ENCODE results near the gene C16orf82. TPM values are rescaled to one million over a fixed set of nuclear protein-coding genes. Genes with fewer than 3 reads are reported as not detected.
"Not testable (repeated sequence)": the region's sequence is repeated elsewhere in the genome, so short reads cannot be mapped to it uniquely, and the experiment has no call there.

The C16orf82 gene
- polyA plus RNA-seq, 3 donors, result not detected

DNA sequence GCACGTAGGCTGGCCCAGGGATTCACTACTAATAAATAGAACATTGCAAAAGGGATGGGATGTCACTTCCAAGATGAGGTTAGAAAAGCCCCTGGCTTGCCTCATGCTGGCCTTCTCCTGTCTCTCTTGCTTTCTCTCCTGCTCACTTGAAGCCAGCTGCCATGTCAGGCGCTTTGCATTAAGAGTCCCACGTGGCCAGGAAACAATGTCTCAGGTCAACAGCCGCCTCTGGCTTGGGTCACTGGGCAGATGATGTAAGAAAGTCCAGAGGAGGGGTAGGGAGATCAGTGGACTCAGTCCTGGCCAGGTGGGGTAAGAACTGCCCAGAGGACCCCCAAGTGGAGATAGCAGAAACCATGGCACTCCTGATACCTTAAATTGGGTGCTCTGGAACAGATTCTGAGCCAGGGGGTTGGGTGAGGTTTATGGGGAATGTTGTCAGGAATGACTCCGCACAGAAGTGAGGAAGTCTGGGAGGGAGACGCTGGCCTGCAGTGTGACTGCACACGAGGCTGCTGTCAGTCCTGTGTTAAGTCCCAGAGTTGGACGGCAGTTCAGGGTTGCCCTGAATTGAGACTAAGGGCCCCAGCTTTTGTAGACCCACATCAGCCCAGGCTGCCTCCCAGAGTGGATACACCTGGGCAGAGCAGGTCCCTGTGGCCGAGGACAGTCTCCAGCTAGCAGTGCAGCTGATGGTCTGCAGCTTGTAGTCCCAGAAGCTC, 17.7 kb downstream of the C16orf82 start:
- no peak overlapping the region for H3K27ac ChIP-seq (ENCODE audit: low read depth, low read length)
- WGBS, 3 donors, result 39 to 59% (median 58%) methylated on average over 9 of the region's 9 CpGs

DNA sequence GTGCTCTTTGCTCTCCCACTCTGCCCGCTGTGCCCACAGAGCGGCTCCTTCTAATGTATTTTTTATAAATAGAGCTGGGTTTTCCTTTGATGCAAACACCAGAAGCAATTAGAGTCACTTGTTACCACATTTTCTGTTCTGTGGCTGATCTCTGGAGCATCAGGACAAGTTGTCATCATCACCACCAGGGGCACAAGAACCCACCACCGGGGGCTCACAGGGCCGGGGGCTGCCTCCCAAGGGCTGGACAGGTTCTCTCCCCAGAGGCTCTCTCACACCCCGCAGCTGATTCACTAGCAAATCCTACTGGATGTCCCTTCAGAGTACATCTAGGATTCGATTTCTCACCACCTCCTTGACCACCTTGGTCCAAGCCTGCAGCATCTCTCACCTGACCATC, 18.5 kb downstream of the C16orf82 start:
- 57 to 74% (median 73%) methylated on average over 6 of the region's 6 CpGs for WGBS, 3 donors
- no peak overlapping the region for H3K27ac ChIP-seq (ENCODE audit: low read depth, low read length)

DNA sequence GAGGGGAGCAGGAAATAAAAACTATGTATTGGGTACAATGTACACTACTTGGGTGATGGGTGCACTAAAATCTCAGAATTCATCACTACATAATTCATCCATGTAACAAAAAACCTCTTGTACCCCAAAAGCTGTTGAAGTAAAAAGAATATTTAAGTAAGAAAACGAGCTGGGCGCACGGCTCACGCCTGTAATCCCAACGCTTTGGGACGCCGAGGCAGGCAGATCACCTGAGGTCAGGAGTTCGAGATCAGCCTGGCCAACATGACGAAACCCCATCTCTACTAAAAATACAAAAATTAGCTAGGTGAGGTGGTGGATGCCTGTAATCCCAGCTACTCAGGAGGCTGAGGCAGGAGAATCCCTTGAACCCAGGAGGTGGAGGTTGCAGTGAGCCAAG, 19.3 kb downstream of the C16orf82 start:
- whole genome bisulfite sequencing, 3 donors, result 87 to 96% (median 95%) methylated on average over 9 of the region's 9 CpGs
- not testable (repeated sequence) for H3K27ac ChIP-seq (ENCODE audit: low read depth, low read length)

DNA sequence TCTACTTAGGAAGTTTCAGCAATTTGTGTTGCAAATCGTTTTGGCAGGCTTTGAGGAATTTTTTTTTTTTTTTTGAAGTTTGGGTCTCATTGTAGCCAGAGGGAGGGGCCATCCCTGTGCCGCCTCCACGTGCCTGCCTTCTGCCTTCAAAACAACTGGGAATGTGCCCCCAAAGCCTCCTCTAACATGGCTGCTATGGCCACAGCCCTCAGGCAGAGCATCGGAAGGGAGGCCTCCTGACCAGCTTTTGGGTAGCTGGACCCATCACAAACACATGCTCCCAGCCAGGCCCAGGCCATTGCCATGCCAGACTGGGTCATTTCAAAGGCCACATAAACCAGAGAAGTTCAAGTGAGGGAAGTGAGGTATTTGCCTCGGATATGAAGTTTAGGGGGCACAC, 21.5 kb downstream of the C16orf82 start:
- H3K27ac ChIP-seq (ENCODE audit: low read depth, low read length), result no peak overlapping the region
- WGBS, 3 donors, result 42 to 55% (median 51%) methylated on average over 5 of the region's 5 CpGs

DNA sequence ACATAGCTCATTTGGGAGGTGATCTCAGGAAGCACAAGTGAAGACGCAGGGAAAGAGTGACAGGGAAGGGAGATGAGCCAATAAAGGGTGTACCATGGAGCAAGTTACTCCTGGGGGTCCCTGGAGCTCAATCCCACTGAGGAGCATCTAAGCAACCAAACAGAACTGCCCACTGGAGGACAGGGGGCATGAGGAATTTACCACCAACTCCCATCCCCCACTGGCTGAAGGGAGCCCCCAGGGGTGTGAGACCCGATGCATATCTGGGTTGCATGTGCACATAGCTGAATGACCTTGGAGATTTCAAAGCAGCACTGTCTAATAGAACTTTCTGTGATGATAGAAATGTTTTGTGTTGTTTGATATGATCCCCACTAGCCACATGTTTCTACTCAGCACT, 29.6 kb downstream of the C16orf82 start:
- 73 to 83% (median 75%) methylated on average over 2 of the region's 2 CpGs for WGBS, 3 donors

DNA sequence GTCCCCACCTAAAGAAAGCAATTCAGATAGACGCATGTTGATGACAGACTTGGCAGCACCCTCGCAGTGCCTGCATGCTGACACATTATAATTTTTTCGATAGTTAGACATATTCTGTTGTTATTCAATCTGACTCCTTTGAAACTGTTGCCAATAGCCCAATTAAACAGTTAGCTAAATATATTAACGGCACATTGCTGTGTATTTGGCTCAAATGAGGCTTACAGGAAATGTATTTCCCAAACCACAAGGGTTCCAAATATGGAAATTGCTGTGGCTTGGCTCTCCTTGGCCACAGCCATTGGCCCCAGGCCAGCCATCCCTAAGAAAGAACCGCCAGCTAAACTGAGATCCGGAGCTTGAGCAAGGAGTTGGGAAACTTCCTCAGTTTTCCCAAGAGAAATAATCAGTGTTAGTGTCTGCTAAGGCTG, 31.1 kb downstream of the C16orf82 start:
- H3K27ac ChIP-seq (ENCODE audit: low read depth, low read length), result no peak overlapping the region
- WGBS, 3 donors, result 30 to 54% (median 34%) methylated on average over 6 of the region's 6 CpGs

More for the DNA sequence above, 29.6 kb downstream of the C16orf82 start:
- no peak overlapping the region for H3K27ac ChIP-seq (ENCODE audit: low read depth, low read length)

DNA sequence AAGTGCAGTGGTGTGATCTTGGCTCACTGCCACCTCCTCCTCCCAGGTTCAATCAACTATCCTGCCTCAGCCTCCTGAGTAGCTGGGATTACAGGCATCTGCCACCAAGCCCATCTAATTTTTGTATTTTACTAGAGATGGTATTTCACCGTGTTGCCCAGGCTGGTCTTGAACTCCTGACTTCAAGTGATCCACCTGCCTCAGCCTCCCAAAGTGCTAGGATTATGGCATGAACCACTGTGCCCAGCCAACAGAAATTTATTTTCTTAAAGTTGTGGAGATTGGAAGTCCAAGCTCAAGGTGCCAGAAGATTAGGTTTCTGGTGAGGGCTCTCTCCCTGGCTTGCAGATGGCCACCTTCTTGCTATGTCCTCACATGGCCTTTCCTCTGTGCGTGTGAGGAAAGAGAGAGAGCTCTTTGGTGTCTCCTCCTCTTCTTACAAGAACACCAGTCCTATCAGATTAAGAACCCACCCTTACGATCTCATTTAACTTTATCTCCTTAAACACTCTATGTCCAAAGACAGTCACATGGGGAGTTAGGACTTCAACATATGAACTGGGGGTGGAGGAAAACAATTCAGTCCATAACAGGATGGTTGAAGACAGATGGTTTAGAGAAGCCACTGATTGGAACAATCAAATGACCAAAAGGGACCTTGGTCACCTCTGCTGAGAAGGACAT, 31.8 kb downstream of the C16orf82 start:
- H3K27ac ChIP-seq (ENCODE audit: low read depth, low read length), result no peak overlapping the region
- 69 to 82% (median 78%) methylated on average over 2 to 3 of the region's 3 CpGs for WGBS, 3 donors

DNA sequence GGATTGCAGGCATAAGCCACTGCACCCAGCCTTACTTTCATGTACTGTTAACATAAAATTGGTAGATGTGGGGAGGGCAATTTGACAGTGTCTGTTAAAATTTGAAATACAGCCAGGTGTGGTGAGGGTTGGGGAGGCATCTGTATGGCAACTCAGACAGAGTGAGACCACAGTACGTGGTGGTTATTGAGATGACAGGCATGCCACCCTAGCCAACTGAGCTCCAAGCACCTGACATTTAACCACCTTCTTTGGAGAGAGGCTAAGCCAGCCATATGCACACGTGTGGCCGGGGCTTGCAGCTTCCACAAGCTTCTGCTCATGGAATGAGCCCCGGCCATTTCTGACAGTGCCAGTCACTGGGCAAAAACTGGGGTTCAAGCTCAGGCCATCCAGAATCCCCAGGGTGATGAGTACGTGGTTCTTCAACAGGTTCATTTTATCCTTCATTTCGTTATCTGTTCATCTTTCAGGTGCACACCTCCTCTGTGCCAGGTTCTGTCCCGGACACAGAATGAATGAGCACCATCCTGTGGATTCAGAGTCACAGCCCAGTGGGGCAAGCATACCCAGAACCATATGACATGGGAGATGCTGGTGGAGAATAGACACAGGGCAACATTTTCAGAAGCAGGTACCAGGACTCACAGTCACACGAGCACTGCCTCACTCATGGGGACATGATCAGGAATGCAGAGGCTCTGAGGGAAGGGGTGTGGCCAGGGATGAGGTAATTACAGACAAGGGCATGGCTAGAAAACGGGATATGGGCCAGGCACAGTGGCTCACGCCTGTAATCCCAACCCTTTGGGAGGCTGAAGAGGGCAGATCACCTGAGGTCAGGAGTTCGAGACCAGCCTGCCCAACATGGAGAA, 36.2 kb downstream of the C16orf82 start:
- WGBS, 3 donors, result 60 to 77% (median 76%) methylated on average over 11 of the region's 11 CpGs
- no peak overlapping the region for H3K27ac ChIP-seq (ENCODE audit: low read depth, low read length)

DNA sequence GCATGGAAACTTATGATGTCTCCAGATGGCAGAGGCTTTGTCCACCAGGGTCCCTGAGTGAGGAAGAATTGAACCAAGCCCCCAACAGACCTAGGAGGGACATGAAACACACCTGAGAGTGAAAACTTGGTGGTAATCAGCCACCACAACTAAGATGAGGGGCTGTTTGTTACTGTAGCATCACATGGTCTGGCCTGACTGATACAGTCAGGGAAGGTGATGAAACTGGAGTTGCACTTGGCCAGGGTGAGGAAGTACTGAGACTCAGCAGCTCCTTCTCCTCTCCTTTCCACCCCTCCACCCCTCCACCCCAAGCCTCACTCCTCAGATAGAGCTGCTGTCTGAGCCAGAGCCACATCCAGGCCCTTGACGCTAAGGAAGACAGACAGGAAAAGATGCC, 37.2 kb downstream of the C16orf82 start:
- 67 to 85% (median 74%) methylated on average over 1 of the region's 1 CpG for WGBS, 3 donors
- no peak overlapping the region for H3K27ac ChIP-seq (ENCODE audit: low read depth, low read length)

DNA sequence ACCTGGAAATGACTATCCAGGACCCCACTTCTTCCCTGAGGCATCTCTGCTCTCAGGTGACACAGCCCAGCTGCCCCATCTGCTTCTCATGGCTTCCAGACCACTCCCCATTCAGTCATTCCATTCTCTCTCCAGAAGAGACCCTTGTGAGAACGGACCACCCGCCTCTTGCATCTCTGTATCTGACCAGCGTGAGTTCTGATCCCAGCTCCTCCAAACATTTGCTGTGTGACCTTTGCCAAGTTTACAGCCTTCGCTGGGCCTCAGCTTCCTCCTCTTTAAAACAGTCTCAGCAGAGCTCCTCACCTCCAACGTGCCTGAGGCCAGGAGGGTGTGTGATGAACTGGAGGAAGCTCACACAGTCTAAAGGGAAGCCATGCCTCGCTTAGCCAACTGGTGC, 39.6 kb downstream of the C16orf82 start:
- no peak overlapping the region for H3K27ac ChIP-seq (ENCODE audit: low read depth, low read length)
- 82 to 90% (median 88%) methylated on average over 6 of the region's 6 CpGs for WGBS, 3 donors

DNA sequence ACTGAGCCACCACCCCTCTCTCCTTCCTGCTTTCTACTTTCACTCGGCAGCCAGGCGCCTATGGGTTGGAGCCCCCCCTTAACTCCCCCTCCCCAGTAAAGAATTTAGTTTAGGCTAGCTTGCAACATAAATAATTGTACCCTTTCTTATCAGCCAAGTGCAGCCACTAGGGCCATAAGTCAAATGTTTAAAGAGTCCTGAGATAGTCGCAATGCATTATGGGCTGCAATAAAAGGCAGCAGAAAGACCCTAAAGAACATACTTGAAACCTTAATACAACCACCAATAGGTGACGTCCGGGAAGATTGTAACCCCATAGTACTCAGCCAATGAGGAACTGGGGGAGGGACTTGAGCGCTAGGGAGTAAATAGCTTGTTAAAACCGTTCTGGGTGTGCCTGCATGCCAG, 40.5 kb downstream of the C16orf82 start:
- H3K27ac ChIP-seq (ENCODE audit: low read depth, low read length), result no peak overlapping the region
- WGBS, 3 donors, result 49 to 68% (median 62%) methylated on average over 7 of the region's 7 CpGs

DNA sequence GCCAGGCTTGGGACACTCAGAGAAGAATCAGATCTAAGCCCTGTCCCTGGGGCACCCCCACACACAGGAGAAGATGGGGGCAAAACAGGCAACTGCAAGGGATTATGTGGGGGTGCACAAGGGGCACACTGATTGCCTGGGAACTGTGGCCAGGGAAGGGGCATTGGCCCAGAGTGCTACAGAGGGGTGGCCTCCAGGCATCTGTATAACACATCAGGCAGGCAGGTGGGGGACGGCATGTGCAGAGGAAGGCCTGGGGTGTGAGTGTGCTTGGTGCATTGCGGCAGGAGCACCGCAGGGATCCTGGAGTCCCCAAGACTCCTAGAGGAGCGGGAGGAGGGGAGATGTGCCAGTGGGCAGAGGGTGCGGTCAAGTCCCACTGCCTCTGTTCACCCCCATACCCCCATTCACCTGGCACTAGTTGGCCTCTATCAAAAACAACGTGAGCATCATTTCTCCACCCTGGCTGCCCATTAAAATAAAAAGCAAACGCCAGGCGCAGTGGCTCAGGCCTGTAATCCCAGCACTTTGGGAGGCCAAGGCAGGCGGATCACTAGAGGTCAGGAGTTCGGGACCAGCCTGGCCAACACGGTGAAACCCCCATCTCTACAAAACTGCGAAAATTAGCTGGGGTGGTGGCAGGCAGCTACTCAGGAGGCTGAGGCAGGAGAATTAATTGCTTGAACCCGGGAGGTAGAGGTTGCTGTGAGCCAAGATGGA, 41.5 kb downstream of the C16orf82 start:
- WGBS, 3 donors, result 88 to 96% (median 93%) methylated on average over 13 of the region's 13 CpGs
- H3K27ac ChIP-seq (ENCODE audit: low read depth, low read length), result no peak overlapping the region

DNA sequence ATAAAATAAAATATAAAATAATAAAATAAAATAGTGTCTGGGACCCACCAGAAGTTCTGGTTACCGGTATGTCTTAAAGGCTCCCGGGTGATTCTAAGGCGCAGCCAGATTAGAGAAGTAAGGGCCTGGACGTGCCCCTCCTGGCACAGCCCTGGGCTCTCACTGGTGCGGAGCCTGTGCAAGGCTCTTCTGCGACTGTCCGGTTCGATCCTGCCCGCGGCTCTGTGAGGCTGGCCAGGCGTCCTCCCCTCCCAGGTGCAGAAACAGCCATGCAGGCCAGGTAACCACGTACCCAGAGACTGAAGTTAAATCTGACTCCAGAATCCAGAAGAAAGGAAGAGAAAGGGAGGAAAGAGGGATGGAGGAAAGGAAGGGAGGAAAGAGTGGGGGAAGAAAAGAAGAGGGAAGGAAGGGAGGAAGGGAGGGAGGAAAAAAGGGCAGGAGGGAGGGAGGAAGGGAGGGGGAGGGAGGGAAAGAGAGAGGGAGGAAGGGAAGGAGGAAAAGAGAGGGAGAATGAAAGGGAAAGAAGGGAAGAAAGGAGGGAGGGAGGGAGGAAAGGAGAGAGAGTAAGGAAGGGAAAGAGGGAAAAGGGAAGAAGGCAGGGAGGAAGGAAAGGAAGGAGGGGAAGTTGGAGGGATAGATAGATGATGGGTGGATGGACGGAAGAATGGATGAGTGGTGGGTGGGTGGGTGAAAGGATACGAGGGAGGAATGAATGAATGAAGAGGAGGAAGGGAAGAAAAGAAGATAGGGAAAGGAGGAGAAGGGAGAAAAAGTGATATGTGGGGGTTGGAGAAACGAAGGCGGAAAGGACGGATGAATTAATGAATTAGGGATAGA, 42.3 kb downstream of the C16orf82 start:
- 58 to 69% (median 65%) methylated on average over 17 of the region's 17 CpGs for WGBS, 3 donors
- no peak overlapping the region for H3K27ac ChIP-seq (ENCODE audit: low read depth, low read length)

DNA sequence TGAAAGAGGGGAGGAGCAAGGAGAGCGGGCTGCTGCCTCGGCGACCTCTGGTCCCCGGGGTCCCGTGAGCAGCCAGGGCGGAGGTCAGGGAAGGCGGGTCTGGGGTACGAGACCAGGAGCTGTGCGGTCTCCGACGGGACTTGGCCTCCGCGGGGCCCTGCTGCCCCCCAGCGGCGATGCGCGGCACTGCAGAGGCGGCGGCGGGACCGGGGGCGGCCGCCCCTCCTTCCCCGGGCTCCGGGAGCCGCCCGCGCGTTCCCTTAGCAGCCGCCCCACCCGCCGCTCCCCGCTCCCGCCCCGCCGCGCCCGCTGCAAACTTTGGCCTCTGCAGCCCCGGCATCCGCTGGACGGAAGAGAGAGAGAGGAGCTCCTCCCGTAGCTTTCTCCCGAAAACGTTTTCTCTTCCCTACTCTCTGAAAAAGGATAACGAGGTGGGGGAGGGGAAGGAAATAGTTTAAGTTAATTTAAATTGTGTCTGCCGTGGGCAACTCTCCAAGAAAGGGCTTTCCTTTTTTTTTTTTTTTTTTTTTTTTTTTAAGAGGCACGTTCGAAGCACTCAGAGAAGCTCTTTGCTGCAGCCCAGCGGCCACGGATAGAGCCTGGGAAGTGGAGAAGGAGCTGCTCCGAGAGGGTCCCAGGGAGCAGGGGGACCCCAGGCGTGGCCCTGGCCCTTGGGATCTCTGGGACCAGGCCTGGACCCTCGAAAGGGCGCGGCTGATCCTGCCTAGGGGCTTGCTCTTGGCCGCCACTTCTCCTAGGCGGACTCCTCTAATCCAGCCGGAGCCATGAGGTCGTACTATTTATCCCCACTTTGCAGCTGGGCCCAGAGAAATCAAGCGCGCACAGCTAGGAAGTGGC, 43.2 kb downstream of the C16orf82 start:
- WGBS, 3 donors, result 3 to 5% (median 5%) methylated on average over 46 to 61 of the region's 61 CpGs
- no peak overlapping the region for H3K27ac ChIP-seq (ENCODE audit: low read depth, low read length)

DNA sequence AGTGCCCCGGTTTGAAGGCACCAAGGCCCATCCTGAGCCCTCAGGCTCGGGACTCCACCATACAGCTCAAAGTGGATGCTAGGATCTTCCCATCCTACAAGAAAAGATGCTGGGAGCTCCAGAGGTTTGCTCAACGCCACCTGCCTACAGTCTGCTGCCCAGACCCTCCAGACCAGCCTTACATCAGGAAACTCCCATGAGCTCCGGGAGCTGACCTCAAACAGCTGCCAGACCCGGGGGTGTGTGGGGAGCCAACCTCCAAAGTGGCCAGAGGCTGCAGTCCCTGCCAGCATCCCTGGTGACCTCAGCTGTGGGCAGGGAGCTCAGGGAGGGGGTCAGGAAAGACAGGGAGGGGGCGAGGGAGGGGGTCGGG, 43.8 kb downstream of the C16orf82 start:
- H3K27ac ChIP-seq (ENCODE audit: low read depth, low read length), result no peak overlapping the region
- 24 to 38% (median 27%) methylated on average over 7 of the region's 7 CpGs for WGBS, 3 donors

DNA sequence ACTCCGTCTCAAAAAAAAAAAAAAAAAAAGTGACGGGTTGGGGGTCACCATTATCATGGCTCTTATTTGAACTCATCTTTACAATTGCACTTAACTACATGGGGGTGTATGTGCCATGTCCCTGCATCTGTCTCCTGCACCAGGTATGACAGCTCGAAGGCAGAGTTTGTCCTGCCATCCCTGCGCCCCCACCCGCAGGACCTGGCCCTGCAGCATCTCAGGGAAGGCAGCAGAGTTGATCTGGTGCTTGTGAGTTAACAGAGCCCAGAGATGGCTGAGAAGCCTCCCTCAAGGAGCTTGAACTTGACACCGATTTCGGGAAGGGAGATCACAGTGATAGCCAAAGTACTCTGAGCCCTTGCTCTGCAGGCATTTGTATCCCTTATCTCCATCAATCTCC, 44.8 kb downstream of the C16orf82 start:
- 66 to 90% (median 84%) methylated on average over 6 of the region's 7 CpGs for WGBS, 3 donors
- H3K27ac ChIP-seq (ENCODE audit: low read depth, low read length), result no peak overlapping the region
